Measurements from ENCODE around the gene CDC42EP2. TPM values are rescaled to one million over a fixed set of nuclear protein-coding genes. Genes with fewer than 3 reads are reported as not detected.
A peak's percentile ranks its signal among the peaks of the same experiment; 100 is the strongest.
"Not testable (repeated sequence)": the region's sequence is repeated elsewhere in the genome, so short reads cannot be mapped to it uniquely, and the experiment has no call there.

Gene CDC42EP2
- total RNA-seq, 1 donor from 2014 or later: 23.1 TPM

GRCh38 chr11:65325435-65325834, 10.8 kb downstream of the CDC42EP2 start:
- Mint-ChIP-seq H3K27me3 (ENCODE audit: unreplicated experiment) (no peaks in the 10 kb centered on the region), H3K36me3 (ENCODE audit: unreplicated experiment) (peaks cover 13% of the 10 kb centered on the region), H3K4me1 (ENCODE audit: unreplicated experiment) (peaks cover 10% of the 10 kb centered on the region), H3K4me3 (ENCODE audit: unreplicated experiment) (no peak overlapping the region), H3K27ac (ENCODE audit: unreplicated experiment) (no peak overlapping the region), H3K9me3 (ENCODE audit: unreplicated experiment) (no peaks in the 10 kb centered on the region)
- TF ChIP-seq, protein P1, sequence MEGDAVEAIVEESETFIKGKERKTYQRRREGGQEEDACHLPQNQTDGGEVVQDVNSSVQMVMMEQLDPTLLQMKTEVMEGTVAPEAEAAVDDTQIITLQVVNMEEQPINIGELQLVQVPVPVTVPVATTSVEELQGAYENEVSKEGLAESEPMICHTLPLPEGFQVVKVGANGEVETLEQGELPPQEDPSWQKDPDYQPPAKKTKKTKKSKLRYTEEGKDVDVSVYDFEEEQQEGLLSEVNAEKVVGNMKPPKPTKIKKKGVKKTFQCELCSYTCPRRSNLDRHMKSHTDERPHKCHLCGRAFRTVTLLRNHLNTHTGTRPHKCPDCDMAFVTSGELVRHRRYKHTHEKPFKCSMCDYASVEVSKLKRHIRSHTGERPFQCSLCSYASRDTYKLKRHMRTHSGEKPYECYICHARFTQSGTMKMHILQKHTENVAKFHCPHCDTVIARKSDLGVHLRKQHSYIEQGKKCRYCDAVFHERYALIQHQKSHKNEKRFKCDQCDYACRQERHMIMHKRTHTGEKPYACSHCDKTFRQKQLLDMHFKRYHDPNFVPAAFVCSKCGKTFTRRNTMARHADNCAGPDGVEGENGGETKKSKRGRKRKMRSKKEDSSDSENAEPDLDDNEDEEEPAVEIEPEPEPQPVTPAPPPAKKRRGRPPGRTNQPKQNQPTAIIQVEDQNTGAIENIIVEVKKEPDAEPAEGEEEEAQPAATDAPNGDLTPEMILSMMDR (IDR thresholded peaks at IDR 0.05): no peak
- DNase-seq (ENCODE audit: extremely low spot score, unreplicated experiment): no peak

- DNase-seq (ENCODE audit: extremely low spot score, unreplicated experiment): no peak
- no peaks in the 10 kb centered on the region for H3K27me3 Mint-ChIP-seq (ENCODE audit: unreplicated experiment)
- H3K4me1 Mint-ChIP-seq (ENCODE audit: unreplicated experiment): peaks cover 10% of the 10 kb centered on the region
- H3K9me3 Mint-ChIP-seq (ENCODE audit: unreplicated experiment): no peaks in the 10 kb centered on the region
- TF ChIP-seq, protein P1 (IDR thresholded peaks at IDR 0.05): no peak
- no peak overlapping the region for H3K27ac Mint-ChIP-seq (ENCODE audit: unreplicated experiment)
- peaks cover 8% of the 10 kb centered on the region for H3K36me3 Mint-ChIP-seq (ENCODE audit: unreplicated experiment)
- H3K4me3 Mint-ChIP-seq (ENCODE audit: unreplicated experiment): no peak overlapping the region
Measured at GRCh38 chr11:65327021-65327420, 12.4 kb downstream of the CDC42EP2 start.

- H3K27me3 Mint-ChIP-seq (ENCODE audit: unreplicated experiment): no peaks in the 10 kb centered on the region
- H3K4me3 Mint-ChIP-seq (ENCODE audit: unreplicated experiment): no peak overlapping the region
- H3K36me3 Mint-ChIP-seq (ENCODE audit: unreplicated experiment): no peaks in the 10 kb centered on the region
- DNase-seq (ENCODE audit: extremely low spot score, unreplicated experiment): no peak
- peak overlapping the region; percentile 29 for H3K27ac Mint-ChIP-seq (ENCODE audit: unreplicated experiment)
- TF ChIP-seq, protein P1 (IDR thresholded peaks at IDR 0.05): no peak
- no peaks in the 10 kb centered on the region for H3K9me3 Mint-ChIP-seq (ENCODE audit: unreplicated experiment)
- H3K4me1 Mint-ChIP-seq (ENCODE audit: unreplicated experiment): peaks cover 14% of the 10 kb centered on the region
Measured at GRCh38 chr11:65329478-65329877, 14.8 kb downstream of the CDC42EP2 start.

GRCh38 chr11:65329944-65330403, 15.3 kb downstream of the CDC42EP2 start:
- TF ChIP-seq, protein P1 (IDR thresholded peaks at IDR 0.05): peak; percentile 82
- Mint-ChIP-seq H3K27ac (ENCODE audit: unreplicated experiment) (peak overlapping the region; percentile 29), H3K4me1 (ENCODE audit: unreplicated experiment) (peaks cover 19% of the 10 kb centered on the region), H3K36me3 (ENCODE audit: unreplicated experiment) (no peaks in the 10 kb centered on the region), H3K27me3 (ENCODE audit: unreplicated experiment) (no peaks in the 10 kb centered on the region), H3K9me3 (ENCODE audit: unreplicated experiment) (no peaks in the 10 kb centered on the region), H3K4me3 (ENCODE audit: unreplicated experiment) (no peak overlapping the region)
- peak; percentile 93 for DNase-seq (ENCODE audit: extremely low spot score, unreplicated experiment)

- TF ChIP-seq, protein P1 (IDR thresholded peaks at IDR 0.05): no peak
- DNase-seq (ENCODE audit: extremely low spot score, unreplicated experiment): no peak
- no peaks in the 10 kb centered on the region for H3K9me3 Mint-ChIP-seq (ENCODE audit: unreplicated experiment)
- no peak overlapping the region for H3K4me3 Mint-ChIP-seq (ENCODE audit: unreplicated experiment)
- H3K4me1 Mint-ChIP-seq (ENCODE audit: unreplicated experiment): peaks cover 24% of the 10 kb centered on the region
- no peak overlapping the region for H3K27ac Mint-ChIP-seq (ENCODE audit: unreplicated experiment)
- H3K36me3 Mint-ChIP-seq (ENCODE audit: unreplicated experiment): no peaks in the 10 kb centered on the region
- no peaks in the 10 kb centered on the region for H3K27me3 Mint-ChIP-seq (ENCODE audit: unreplicated experiment)
Measured at GRCh38 chr11:65330544-65330943, 15.9 kb downstream of the CDC42EP2 start.

GRCh38 chr11:65332591-65332990, 17.9 kb downstream of the CDC42EP2 start:
- H3K27me3 Mint-ChIP-seq (ENCODE audit: unreplicated experiment); H3K9me3 Mint-ChIP-seq (ENCODE audit: unreplicated experiment); DNase-seq (ENCODE audit: extremely low spot score, unreplicated experiment); H3K27ac Mint-ChIP-seq (ENCODE audit: unreplicated experiment); H3K4me3 Mint-ChIP-seq (ENCODE audit: unreplicated experiment); H3K36me3 Mint-ChIP-seq (ENCODE audit: unreplicated experiment): not testable (repeated sequence)
- H3K4me1 Mint-ChIP-seq (ENCODE audit: unreplicated experiment): peaks cover 28% of the 10 kb centered on the region

All from osteocyte (in vitro differentiated cells).